GM12878 (cell line): Measurements from ENCODE around the gene NUDT7. TPM values are rescaled to one million over a fixed set of nuclear protein-coding genes. Genes with fewer than 3 reads are reported as not detected.

Source experiments
- ATAC-seq: fragments of 200-7000 bp; cut with Tn5 transposase; 3 replicates; pipeline ENCODE4 v1.9.1; 2020; ENCODE audit warnings: mild to moderate bottlenecking, moderate library complexity
- BruUV-seq: library from RNA; stranded (reverse); fragments of 400-500 nt; replicated peaks from 2 replicates; lab custom pipeline; 2021; lab: Mats Ljungman, UMichigan
- CTCF ChIA-PET: fragments of 300-600 bp; sonication (Branson Sonifier 250); formaldehyde crosslinking; extraction: SDS; loops from one replicate; lab custom pipeline; 2021; ENCODE audit warnings: inconsistent platforms; lab: Yijun Ruan, JAX
- POLR2A ChIA-PET: fragments of 350-600 bp; formaldehyde crosslinking; extraction: SDS; loops from one replicate; lab custom pipeline; 2021; ENCODE audit warnings: inconsistent platforms; lab: Charles Lee
- RAD21 ChIA-PET: fragments of 300-600 bp; sonication (Branson Sonifier 250); formaldehyde crosslinking; loops from one replicate; lab custom pipeline; 2023; ENCODE audit warnings: antibody characterized with exemption; ENCODE audit not compliant: unreplicated experiment; lab: Charles Lee
- SMC1A ChIA-PET: fragments of 300-600 bp; sonication (Branson Sonifier 250); formaldehyde crosslinking; loops from one replicate; lab custom pipeline; 2023; ENCODE audit not compliant: unreplicated experiment, uncharacterized antibody; lab: Charles Lee
- DNase-seq: peaks from one replicate; pipeline ENCODE4 v3.0.0-alpha.2; 2011; ENCODE audit warnings: low read depth, low spot score
- FAIRE-seq: peaks from 3 replicates; lab custom pipeline; 2011; peaks lifted over from hg19 to GRCh38; lab: Jason Lieb, UNC
- H2AFZ ChIP-seq: 2 replicates; pipeline ENCODE4 v1.6.0; 2011; ENCODE audit warnings: low read depth, low read length, control low read depth; ENCODE audit not compliant: control insufficient read depth
- H3K27ac ChIP-seq: 2 replicates; pipeline ENCODE4 v1.5.1; 2011; ENCODE audit warnings: control low read depth; ENCODE audit not compliant: control insufficient read depth, insufficient read depth
- H3K27me3 ChIP-seq, 2 experiments: replicated peaks in 1 of 2; 2 replicates each; pipeline versions ENCODE4 v1.6.0 to v1.6.1; 2011; ENCODE audit warnings: low read length in 1 of 2; ENCODE audit not compliant: control insufficient read depth in 2 of 2, insufficient read depth in 2 of 2
- H3K36me3 ChIP-seq, 2 experiments: 2 replicates each; pipeline ENCODE4 v1.5.1; 2011; ENCODE audit warnings: low read length in 1 of 2; ENCODE audit not compliant: control insufficient read depth in 2 of 2, insufficient read depth in 2 of 2
- H3K4me1 ChIP-seq: 2 replicates; pipeline ENCODE4 v1.6.1; 2011; ENCODE audit warnings: mild to moderate bottlenecking, low read length, moderate library complexity, mixed read lengths; ENCODE audit not compliant: control insufficient read depth, insufficient read depth
- H3K4me2 ChIP-seq: 2 replicates; pipeline ENCODE4 v1.6.0; 2011; ENCODE audit warnings: control low read depth; ENCODE audit not compliant: control insufficient read depth, insufficient read depth
- H3K4me3 ChIP-seq: fragments of 200-600 bp; sonication (generic); 2 replicates; pipeline ENCODE4 v1.5.1; 2016
- H3K79me2 ChIP-seq: 2 replicates; pipeline ENCODE4 v1.6.0; 2011; ENCODE audit warnings: low read length; ENCODE audit not compliant: control insufficient read depth, insufficient read depth
- H3K9ac ChIP-seq: 2 replicates; pipeline ENCODE4 v1.8.0; 2011; ENCODE audit warnings: low read length, control low read depth, mixed read lengths; ENCODE audit not compliant: control insufficient read depth, insufficient read depth
- H3K9me3 ChIP-seq: replicated peaks from 3 replicates; pipeline ENCODE4 v1.5.1; 2011; ENCODE audit warnings: mild to moderate bottlenecking, low read length; ENCODE audit not compliant: control insufficient read depth, insufficient read depth
- H4K20me1 ChIP-seq: 2 replicates; pipeline ENCODE4 v1.6.0; 2011; ENCODE audit not compliant: control insufficient read depth, insufficient read depth
- CHD4 ChIP-seq: fragments of 200-600 bp; sonication (generic); IDR thresholded peaks from 2 replicates; pipeline ENCODE4 v1.6.1; 2016; ENCODE audit warnings: mild to moderate bottlenecking
- EP300 ChIP-seq, 2 experiments: fragments of 150-350 bp in 1 of 2; IDR thresholded peaks; 2 replicates each; pipeline ENCODE4 v1.6.1; 2011 to 2012; ENCODE audit warnings: low read depth in 2 of 2, low read length in 2 of 2, borderline replicate concordance in 1 of 2, improper control_type of control experiment in 1 of 2, inconsistent platforms in 1 of 2; ENCODE audit not compliant: control insufficient read depth in 1 of 2
- KLF5 ChIP-seq: fragments of 450-650 bp; IDR thresholded peaks from 2 replicates; pipeline ENCODE4 v1.6.1; 2014; ENCODE audit warnings: mild to moderate bottlenecking; ENCODE audit not compliant: partially characterized antibody
- MYB ChIP-seq: fragments of 150-350 bp; IDR thresholded peaks from 2 replicates; pipeline ENCODE4 v1.6.1; 2014; ENCODE audit warnings: mild to moderate bottlenecking, low read depth, low read length, borderline replicate concordance
- NR2F1 ChIP-seq: fragments of 450-650 bp; conservative IDR thresholded peaks from 2 replicates; pipeline ENCODE4 v1.6.1; 2017; ENCODE audit warnings: mild to moderate bottlenecking
- RUNX3 ChIP-seq: IDR thresholded peaks from 2 replicates; pipeline ENCODE4 v1.6.1; 2012; ENCODE audit warnings: low read length, inconsistent platforms
- SIN3A ChIP-seq: IDR thresholded peaks from 2 replicates; pipeline ENCODE4 v1.6.1; 2012; ENCODE audit warnings: low read depth, low read length, improper control_type of control experiment
- ZNF384 ChIP-seq: IDR thresholded peaks from 2 replicates; pipeline ENCODE4 v1.6.1; 2012; ENCODE audit warnings: low read depth, mild to moderate bottlenecking, low read length, improper control_type of control experiment, borderline replicate concordance
- WGBS: methylation state at CpG from one replicate; pipeline ENCODE4 v1.1.6; 2016; ENCODE audit warnings: low lambda C conversion rate; ENCODE audit not compliant: insufficient replicate concordance, insufficient coverage; ENCODE audit errors: missing lambda C conversion rate; 5-methylcytosine and 5-hydroxymethylcytosine counted together
- in situ Hi-C: fragments of 300-500 bp; cut with MboI; formaldehyde crosslinking; loops from 9 replicates; pipeline ENCODE4 v1.14.3; 2018; ENCODE audit warnings: mixed read lengths
- intact Hi-C: fragments of 100-400 bp; cut with micrococcal nuclease; formaldehyde crosslinking; loops from one replicate; pipeline ENCODE4 v1.14.2; 2022; ENCODE audit not compliant: unreplicated experiment
- polyA plus RNA-seq, 11 experiments: library from polyadenylated mRNA; depleted of rRNA in 4 of 11; unstranded in 6 of 11; stranded (reverse) in 5 of 11; fragments of >200 nt; fragmentation: Nextera tagmentation in 4 of 11; fragmentation: Illumina TruSeq in 1 of 11; extraction: Ambion mirVana in 4 of 11; extraction: Trizol in 1 of 11; gene quantifications; 1 replicate in 1 of 11; 2 replicates in 10 of 11; pipeline versions ENCODE4 v1.2.1 to v1.2.3, GENCODE V29; 2011 to 2016; ENCODE audit warnings: inconsistent platforms in 2 of 11, missing spikeins in 2 of 11, low read depth in 1 of 11
- total RNA-seq, 4 experiments: library from RNA; depleted of rRNA in 3 of 4; stranded (reverse); fragments of >200 nt in 3 of 4; fragmentation: Illumina TruSeq in 1 of 4; extraction: Trizol in 1 of 4; gene quantifications; 2 replicates each; pipeline versions ENCODE4 v1.2.1 to v1.2.3, GENCODE V29; 2013 to 2021
- TF ChIP-seq, protein P1 (sequence below): fragments of 450-650 bp; IDR thresholded peaks from 2 replicates; pipeline ENCODE4 v1.6.1; 2017; ENCODE audit warnings: antibody characterized with exemption, mild to moderate bottlenecking, moderate library complexity
- TF ChIP-seq, protein P2 (sequence below): IDR thresholded peaks from 2 replicates; pipeline ENCODE4 v1.6.1; 2012; ENCODE audit warnings: mild to moderate bottlenecking, low read depth, low read length

Gene NUDT7
- total and polyA plus RNA-seq, 10 of the 15 experiments (the other 5 are each of a cell fraction or from before 2014, with no cell fraction given), result 2.8 to 14.3 (median 5.2) TPM

DNA sequence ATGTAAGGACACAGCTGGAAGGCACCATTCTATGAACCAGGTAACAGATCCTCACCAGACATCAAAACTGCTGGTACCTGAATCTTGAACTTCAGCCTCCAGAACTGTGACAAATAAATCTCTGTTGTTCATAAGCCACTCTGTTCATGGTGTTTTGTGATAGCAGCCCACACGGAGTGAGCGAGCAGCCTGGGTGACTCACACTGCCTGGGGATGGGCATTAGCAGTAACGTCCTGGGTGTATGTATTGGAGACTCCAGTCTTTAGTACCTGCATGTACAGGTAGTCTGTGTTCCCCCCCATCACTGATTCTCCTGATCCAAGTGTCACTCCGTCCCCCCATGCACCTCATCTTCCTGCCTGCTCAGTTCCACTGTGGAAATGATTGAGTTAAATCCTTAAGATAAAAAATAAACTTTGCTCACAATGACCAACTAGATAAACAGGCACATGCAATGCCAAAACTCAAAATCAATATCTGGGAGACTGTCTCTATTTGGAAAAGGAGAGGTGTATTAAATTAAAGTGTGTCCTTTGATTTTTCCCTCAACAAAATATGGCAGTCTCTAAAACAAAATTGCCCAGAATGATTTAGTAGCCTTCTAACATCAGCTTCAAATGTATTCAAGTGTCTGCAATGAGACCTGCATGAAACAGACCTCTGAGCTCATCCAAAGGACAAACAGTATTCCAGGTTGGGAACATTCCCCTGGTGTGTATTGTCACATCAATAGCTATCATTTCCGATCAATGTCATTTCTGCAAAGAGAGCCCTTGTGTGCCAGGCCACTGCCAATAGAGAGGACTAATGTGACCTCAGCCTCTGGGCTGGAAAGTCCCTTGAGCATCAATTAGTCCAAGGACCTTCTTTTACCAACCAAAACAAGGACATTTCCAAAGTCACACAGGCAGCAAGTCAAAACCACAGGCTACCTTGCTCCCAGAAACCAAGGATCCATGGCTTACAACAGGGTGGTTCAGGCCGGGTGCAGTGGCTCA is 53.9 kb downstream of the NUDT7 start:
- no peaks in the 10 kb centered on the region for H3K36me3 ChIP-seq
- 22% methylated on average over 6 of the region's 6 CpGs for WGBS
- ChIA-PET POLR2A (no interaction called here), RAD21 (no interaction called here), SMC1A (no interaction called here), CTCF (no interaction called here)
- H3K9me3 ChIP-seq, result no peaks in the 10 kb centered on the region
- no peaks in the 10 kb centered on the region for H4K20me1 ChIP-seq
- FAIRE-seq, result no peak
- no peaks in the 10 kb centered on the region for H3K27me3 ChIP-seq
- H3K4me1 ChIP-seq, result no peaks in the 10 kb centered on the region
- no TSS peak for BruUV-seq
- no peaks in the 10 kb centered on the region for H3K79me2 ChIP-seq
- no peak overlapping the region for H3K4me3 ChIP-seq
- no peak for DNase-seq
- H2AFZ ChIP-seq, result no peak overlapping the region
- H3K27ac ChIP-seq, result no peak overlapping the region
- intact Hi-C loops, result no loop called here
- no peak for ATAC-seq
- no peak overlapping the region for H3K4me2 ChIP-seq
- H3K9ac ChIP-seq, result no peak overlapping the region
- TF ChIP-seq SIN3A (no peak), NR2F1 (no peak), ZNF384 (no peak), KLF5 (no peak)
- in situ Hi-C loops, result no loop called here

DNA sequence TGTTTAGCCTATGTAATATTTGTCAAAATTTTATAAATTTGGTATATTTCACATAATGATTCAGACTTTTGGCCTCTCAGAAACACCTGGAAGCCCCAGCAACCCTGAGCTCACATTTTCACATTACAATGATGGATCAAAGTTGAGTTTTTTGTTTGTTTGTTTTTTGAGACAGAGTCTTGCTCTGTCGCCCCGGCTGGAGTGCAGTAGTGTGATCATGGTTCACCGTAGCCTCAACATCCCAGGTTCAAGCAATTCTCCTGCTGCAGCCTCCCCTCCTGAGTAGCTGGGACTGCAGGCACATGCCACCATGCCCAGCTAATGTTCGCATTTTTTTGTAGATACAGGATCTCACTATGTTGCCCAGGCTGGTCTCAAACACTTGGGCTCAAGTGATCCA is 55.4 kb downstream of the NUDT7 start:
- no peak overlapping the region for H2AFZ ChIP-seq
- no peak for ATAC-seq
- H3K27me3 ChIP-seq, result no peaks in the 10 kb centered on the region
- ChIA-PET POLR2A (no interaction called here), SMC1A (no interaction called here), CTCF (no interaction called here), RAD21 (no interaction called here)
- no peaks in the 10 kb centered on the region for H3K9me3 ChIP-seq
- in situ Hi-C loops (no loop called here), intact Hi-C loops (no loop called here)
- H3K36me3 ChIP-seq, result no peaks in the 10 kb centered on the region
- no peak for FAIRE-seq
- no TSS peak for BruUV-seq
- H3K79me2 ChIP-seq, result no peaks in the 10 kb centered on the region
- WGBS, result 29% methylated on average over 4 of the region's 4 CpGs
- no peaks in the 10 kb centered on the region for H3K4me1 ChIP-seq
- H3K9ac ChIP-seq, result no peak overlapping the region
- H4K20me1 ChIP-seq, result no peaks in the 10 kb centered on the region
- H3K4me3 ChIP-seq, result no peak overlapping the region
- no peak for DNase-seq
- H3K4me2 ChIP-seq, result no peak overlapping the region
- no peak overlapping the region for H3K27ac ChIP-seq
- TF ChIP-seq RUNX3, result no peak
- TF ChIP-seq, protein P1, sequence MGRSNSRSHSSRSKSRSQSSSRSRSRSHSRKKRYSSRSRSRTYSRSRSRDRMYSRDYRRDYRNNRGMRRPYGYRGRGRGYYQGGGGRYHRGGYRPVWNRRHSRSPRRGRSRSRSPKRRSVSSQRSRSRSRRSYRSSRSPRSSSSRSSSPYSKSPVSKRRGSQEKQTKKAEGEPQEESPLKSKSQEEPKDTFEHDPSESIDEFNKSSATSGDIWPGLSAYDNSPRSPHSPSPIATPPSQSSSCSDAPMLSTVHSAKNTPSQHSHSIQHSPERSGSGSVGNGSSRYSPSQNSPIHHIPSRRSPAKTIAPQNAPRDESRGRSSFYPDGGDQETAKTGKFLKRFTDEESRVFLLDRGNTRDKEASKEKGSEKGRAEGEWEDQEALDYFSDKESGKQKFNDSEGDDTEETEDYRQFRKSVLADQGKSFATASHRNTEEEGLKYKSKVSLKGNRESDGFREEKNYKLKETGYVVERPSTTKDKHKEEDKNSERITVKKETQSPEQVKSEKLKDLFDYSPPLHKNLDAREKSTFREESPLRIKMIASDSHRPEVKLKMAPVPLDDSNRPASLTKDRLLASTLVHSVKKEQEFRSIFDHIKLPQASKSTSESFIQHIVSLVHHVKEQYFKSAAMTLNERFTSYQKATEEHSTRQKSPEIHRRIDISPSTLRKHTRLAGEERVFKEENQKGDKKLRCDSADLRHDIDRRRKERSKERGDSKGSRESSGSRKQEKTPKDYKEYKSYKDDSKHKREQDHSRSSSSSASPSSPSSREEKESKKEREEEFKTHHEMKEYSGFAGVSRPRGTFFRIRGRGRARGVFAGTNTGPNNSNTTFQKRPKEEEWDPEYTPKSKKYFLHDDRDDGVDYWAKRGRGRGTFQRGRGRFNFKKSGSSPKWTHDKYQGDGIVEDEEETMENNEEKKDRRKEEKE, result no peak
- no peak for TF ChIP-seq MYB
- TF ChIP-seq, protein P2, sequence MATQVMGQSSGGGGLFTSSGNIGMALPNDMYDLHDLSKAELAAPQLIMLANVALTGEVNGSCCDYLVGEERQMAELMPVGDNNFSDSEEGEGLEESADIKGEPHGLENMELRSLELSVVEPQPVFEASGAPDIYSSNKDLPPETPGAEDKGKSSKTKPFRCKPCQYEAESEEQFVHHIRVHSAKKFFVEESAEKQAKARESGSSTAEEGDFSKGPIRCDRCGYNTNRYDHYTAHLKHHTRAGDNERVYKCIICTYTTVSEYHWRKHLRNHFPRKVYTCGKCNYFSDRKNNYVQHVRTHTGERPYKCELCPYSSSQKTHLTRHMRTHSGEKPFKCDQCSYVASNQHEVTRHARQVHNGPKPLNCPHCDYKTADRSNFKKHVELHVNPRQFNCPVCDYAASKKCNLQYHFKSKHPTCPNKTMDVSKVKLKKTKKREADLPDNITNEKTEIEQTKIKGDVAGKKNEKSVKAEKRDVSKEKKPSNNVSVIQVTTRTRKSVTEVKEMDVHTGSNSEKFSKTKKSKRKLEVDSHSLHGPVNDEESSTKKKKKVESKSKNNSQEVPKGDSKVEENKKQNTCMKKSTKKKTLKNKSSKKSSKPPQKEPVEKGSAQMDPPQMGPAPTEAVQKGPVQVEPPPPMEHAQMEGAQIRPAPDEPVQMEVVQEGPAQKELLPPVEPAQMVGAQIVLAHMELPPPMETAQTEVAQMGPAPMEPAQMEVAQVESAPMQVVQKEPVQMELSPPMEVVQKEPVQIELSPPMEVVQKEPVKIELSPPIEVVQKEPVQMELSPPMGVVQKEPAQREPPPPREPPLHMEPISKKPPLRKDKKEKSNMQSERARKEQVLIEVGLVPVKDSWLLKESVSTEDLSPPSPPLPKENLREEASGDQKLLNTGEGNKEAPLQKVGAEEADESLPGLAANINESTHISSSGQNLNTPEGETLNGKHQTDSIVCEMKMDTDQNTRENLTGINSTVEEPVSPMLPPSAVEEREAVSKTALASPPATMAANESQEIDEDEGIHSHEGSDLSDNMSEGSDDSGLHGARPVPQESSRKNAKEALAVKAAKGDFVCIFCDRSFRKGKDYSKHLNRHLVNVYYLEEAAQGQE, result no peak
- no peak for TF ChIP-seq CHD4
- no peak for TF ChIP-seq EP300 (IDR thresholded peaks at IDR 0.05; ENCODE audit: borderline replicate concordance in 1 of 2, control insufficient read depth in 1 of 2, low read depth in 2 of 2, low read length in 2 of 2)
